Uterus (tissue), 4 donors: ENCODE measurements around the gene FAM168A. TPM values are rescaled to one million over a fixed set of nuclear protein-coding genes. Genes with fewer than 3 reads are reported as not detected.

Source experiments
- DNase-seq, 2 donors: peaks; one replicate each; pipeline ENCODE4 v3.0.0-alpha.2; 2019 to 2020
- H3K27ac ChIP-seq, 2 donors: fragments of 200-600 bp; sonication (generic); 1 replicate in 1 of 2; 2 replicates in 1 of 2; pipeline ENCODE4 v1.5.1; 2016 to 2018
- H3K27me3 ChIP-seq, 2 donors: fragments of 200-600 bp; sonication (generic); one replicate each; pipeline ENCODE4 v1.5.1; 2018 to 2019; ENCODE audit warnings: control low read depth in 1 of 2
- H3K36me3 ChIP-seq, 2 donors: fragments of 200-600 bp; sonication (generic); one replicate each; pipeline ENCODE4 v1.5.1; 2019; ENCODE audit warnings: control low read depth in 1 of 2
- H3K4me1 ChIP-seq, 2 donors: fragments of 200-600 bp; sonication (generic); one replicate each; pipeline ENCODE4 v1.5.1; 2018 to 2019; ENCODE audit warnings: control low read depth in 1 of 2
- H3K4me3 ChIP-seq, 2 donors: fragments of 200-600 bp; sonication (generic); 1 replicate in 1 of 2; 2 replicates in 1 of 2; pipeline ENCODE4 v1.5.1; 2018 to 2019; ENCODE audit warnings: mild to moderate bottlenecking in 1 of 2
- H3K9me3 ChIP-seq, 2 donors: fragments of 200-600 bp; sonication (generic); one replicate each; pipeline ENCODE4 v1.5.1; 2019; ENCODE audit warnings: control low read depth in 1 of 2
- CTCF ChIP-seq, 4 experiments: fragments of 200-600 bp in 2 of 4; fragments of 450-650 bp in 2 of 4; sonication (generic) in 2 of 4; IDR thresholded peaks; one replicate each; pipeline ENCODE4 v1.5.1; 2016 to 2019; ENCODE audit warnings: antibody characterized with exemption in 4 of 4, mild to moderate bottlenecking in 2 of 4, moderate library complexity in 1 of 4
- POLR2A ChIP-seq, 2 donors: fragments of 450-650 bp; IDR thresholded peaks; one replicate each; pipeline ENCODE4 v1.6.1; 2016; ENCODE audit warnings: antibody characterized with exemption in 2 of 2, mild to moderate bottlenecking in 1 of 2, moderate library complexity in 1 of 2
- intact Hi-C: fragments of 100-400 bp; cut with DNase I; formaldehyde crosslinking; loops from one replicate; pipeline ENCODE4 v1.15.1; 2023; ENCODE audit warnings: low total_unique reads
- total RNA-seq, 4 donors: library from RNA; depleted of rRNA in 3 of 4; stranded (reverse); fragments of >200 nt in 3 of 4; gene quantifications; one replicate each; pipeline versions ENCODE4 v1.1.0 to v1.2.4, GENCODE V29; 2014 to 2023
- donor health status: DM: yes; HTN: yes; CAD: no.

The FAM168A gene
- total RNA-seq, 4 donors from 2014 or later, result 7.9 to 50.3 (median 25.8) TPM

GRCh38 chr11:73493956-73494598, 103.8 kb downstream of the FAM168A start:
- Histone ChIP-seq H3K4me3 (no peak overlapping the region), H3K9me3 (no peaks in the 10 kb centered on the region), H3K27ac (no peak overlapping the region), H3K27me3 (no peaks in the 10 kb centered on the region), H3K4me1 (no peaks in the 10 kb centered on the region), H3K36me3 (no peaks in the 10 kb centered on the region)
- intact Hi-C loops, result no loop called here
- no peak for TF ChIP-seq CTCF (IDR thresholded peaks at IDR 0.05)
- TF ChIP-seq POLR2A (IDR thresholded peaks at IDR 0.05), result no peak
- no peak for DNase-seq

GRCh38 chr11:73481626-73482025, 116.3 kb downstream of the FAM168A start:
- no peak for DNase-seq
- Histone ChIP-seq H3K4me3 (no peak overlapping the region), H3K4me1 (no peaks in the 10 kb centered on the region), H3K9me3 (no peaks in the 10 kb centered on the region), H3K36me3 (no peaks in the 10 kb centered on the region), H3K27me3 (no peaks in the 10 kb centered on the region), H3K27ac (no peak overlapping the region)
- TF ChIP-seq CTCF (IDR thresholded peaks at IDR 0.05), result no peak
- no peak for TF ChIP-seq POLR2A (IDR thresholded peaks at IDR 0.05)
- intact Hi-C loops, result no loop called here

GRCh38 chr11:73480677-73481076, 117.2 kb downstream of the FAM168A start:
- intact Hi-C loops, result no loop called here
- no peak for DNase-seq
- no peaks in the 10 kb centered on the region for H3K27me3 ChIP-seq
- no peaks in the 10 kb centered on the region for H3K9me3 ChIP-seq
- H3K36me3 ChIP-seq, result no peaks in the 10 kb centered on the region
- no peaks in the 10 kb centered on the region for H3K4me1 ChIP-seq
- H3K27ac ChIP-seq, result no peak overlapping the region
- TF ChIP-seq CTCF (IDR thresholded peaks at IDR 0.05) (no peak), POLR2A (IDR thresholded peaks at IDR 0.05) (no peak)
- H3K4me3 ChIP-seq, result no peak overlapping the region

DNA sequence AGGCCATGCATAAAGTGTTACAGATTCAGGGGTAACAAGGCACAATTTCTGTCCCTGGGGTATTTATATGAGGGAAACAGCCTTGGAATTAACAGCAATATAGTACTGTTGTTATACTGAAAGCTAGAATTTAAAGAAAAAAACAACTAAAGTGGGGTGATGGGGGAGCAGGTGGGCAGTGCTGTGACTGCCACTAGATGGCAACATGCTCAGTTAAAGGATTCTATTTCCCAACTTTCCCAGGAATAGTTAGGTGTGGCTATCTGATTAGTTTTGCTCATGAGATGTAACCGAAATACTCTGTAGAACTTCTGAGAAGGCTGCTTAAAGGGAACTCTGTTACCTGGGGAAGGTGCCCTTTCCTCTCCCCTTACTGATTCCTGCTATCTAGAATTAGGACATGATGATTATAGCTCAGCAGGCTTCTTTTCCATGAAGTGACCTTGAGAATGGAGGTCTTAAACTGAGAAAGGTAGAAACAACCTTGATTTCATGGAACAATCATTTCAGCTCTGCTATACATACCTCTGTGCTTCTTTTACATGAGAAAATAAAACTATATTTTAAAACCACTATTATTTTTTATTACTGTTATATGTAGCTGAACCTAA, 119.1 kb downstream of the FAM168A start:
- no peak for DNase-seq
- Histone ChIP-seq H3K4me3 (no peak overlapping the region), H3K27ac (no peak overlapping the region), H3K9me3 (no peaks in the 10 kb centered on the region), H3K27me3 (no peaks in the 10 kb centered on the region), H3K4me1 (no peaks in the 10 kb centered on the region), H3K36me3 (no peaks in the 10 kb centered on the region)
- intact Hi-C loops, result no loop called here
- TF ChIP-seq POLR2A (IDR thresholded peaks at IDR 0.05) (no peak), CTCF (IDR thresholded peaks at IDR 0.05) (peak in 1 of 4 experiments; percentile 12)

DNA sequence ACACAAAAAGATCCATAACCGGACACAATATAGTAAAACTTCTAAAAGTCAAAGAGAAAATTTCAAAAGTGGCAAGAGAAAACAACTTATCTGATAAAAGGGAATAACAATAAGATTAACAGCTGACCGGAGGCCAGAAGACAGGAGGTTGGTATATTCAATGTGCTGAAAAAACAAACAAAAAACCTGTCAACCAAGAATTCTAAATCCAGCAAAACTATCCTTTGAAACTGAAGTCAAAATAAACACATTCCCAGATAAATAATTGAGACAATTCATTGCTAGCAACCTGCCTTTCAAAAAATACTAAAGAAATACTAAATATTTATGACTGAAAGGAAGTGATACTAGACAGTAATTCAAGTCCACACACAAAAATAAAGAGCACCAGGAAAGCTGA, 120.4 kb downstream of the FAM168A start:
- H3K36me3 ChIP-seq, result no peaks in the 10 kb centered on the region
- intact Hi-C loops, result no loop called here

More for the DNA sequence above, 120.4 kb downstream of the FAM168A start:
- H3K27me3 ChIP-seq, result no peaks in the 10 kb centered on the region
- H3K4me1 ChIP-seq, result no peaks in the 10 kb centered on the region
- no peak for DNase-seq
- no peak overlapping the region for H3K27ac ChIP-seq
- no peaks in the 10 kb centered on the region for H3K9me3 ChIP-seq
- no peak for TF ChIP-seq CTCF (IDR thresholded peaks at IDR 0.05)
- no peak for TF ChIP-seq POLR2A (IDR thresholded peaks at IDR 0.05)
- no peak overlapping the region for H3K4me3 ChIP-seq
